GM13977 (cell line): ENCODE results near the gene JADE2.

Source experiments
- DNase-seq: peaks from one replicate; pipeline ENCODE4 v3.0.0; 2012; ENCODE audit warnings: low spot score
- in situ Hi-C: fragments of 300-500 bp; cut with MboI; formaldehyde crosslinking; loops from one replicate; pipeline ENCODE4 v1.12.0; 2022; ENCODE audit warnings: low sequenced_read_pairs, low pct_unique_long_range_greater_than_20kb, mixed read lengths, inconsistent platforms; ENCODE audit not compliant: unreplicated experiment
- TF ChIP-seq, protein P1 (sequence below): IDR thresholded peaks from 2 replicates; pipeline ENCODE4 v1.5.1; 2012; ENCODE audit warnings: mild to moderate bottlenecking, control low read depth; ENCODE audit not compliant: insufficient read depth; ENCODE audit errors: extremely low read depth, missing control alignments

JADE2 gene

GRCh38 chr5:134580001-134580460 lies 54.6 kb downstream of the JADE2 start:
- TF ChIP-seq, protein P1, sequence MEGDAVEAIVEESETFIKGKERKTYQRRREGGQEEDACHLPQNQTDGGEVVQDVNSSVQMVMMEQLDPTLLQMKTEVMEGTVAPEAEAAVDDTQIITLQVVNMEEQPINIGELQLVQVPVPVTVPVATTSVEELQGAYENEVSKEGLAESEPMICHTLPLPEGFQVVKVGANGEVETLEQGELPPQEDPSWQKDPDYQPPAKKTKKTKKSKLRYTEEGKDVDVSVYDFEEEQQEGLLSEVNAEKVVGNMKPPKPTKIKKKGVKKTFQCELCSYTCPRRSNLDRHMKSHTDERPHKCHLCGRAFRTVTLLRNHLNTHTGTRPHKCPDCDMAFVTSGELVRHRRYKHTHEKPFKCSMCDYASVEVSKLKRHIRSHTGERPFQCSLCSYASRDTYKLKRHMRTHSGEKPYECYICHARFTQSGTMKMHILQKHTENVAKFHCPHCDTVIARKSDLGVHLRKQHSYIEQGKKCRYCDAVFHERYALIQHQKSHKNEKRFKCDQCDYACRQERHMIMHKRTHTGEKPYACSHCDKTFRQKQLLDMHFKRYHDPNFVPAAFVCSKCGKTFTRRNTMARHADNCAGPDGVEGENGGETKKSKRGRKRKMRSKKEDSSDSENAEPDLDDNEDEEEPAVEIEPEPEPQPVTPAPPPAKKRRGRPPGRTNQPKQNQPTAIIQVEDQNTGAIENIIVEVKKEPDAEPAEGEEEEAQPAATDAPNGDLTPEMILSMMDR = no peak
- DNase-seq = no peak
- in situ Hi-C loops = loop anchor here (10.0 kb wide), 1 partner anchor 395 kb away; no protein-coding TSS in a partner anchor

GRCh38 chr5:134581241-134581981 lies 55.9 kb downstream of the JADE2 start:
- no peak for DNase-seq
- TF ChIP-seq, protein P1 = no peak
- in situ Hi-C loops = loop anchor here (10.0 kb wide), 1 partner anchor 397 kb away; no protein-coding TSS in a partner anchor

- DNase-seq = no peak
- TF ChIP-seq, protein P1 = no peak
- in situ Hi-C loops = loop anchor here (10.0 kb wide), 1 partner anchor 397 kb away; no protein-coding TSS in a partner anchor
Observed at GRCh38 chr5:134582281-134582680, 56.8 kb downstream of the JADE2 start.

- no peak for DNase-seq
- TF ChIP-seq, protein P1 = no peak
- in situ Hi-C loops = loop anchor here (10.0 kb wide), 1 partner anchor 398 kb away; no protein-coding TSS in a partner anchor
Observed at GRCh38 chr5:134582941-134583340, 57.5 kb downstream of the JADE2 start.

DNA sequence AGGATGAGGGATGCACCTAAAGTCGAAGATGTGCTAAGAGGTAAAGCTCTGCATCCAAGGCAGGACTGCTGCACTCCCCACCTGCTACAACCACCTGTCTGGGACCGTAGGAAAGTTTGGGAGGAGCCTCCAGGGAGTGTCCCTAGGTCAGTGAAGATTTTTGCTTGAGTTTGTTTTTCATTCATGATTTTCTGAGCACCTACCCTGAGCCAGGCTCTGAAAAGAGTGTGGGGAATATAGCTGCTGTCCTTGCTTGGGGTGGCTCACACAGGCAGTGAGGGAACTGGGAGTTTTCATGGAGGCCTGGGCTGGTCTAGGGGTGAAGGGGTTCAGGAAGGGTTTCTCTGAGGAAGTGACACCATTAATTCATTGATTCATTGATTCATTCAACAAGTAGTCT lies 58.3 kb downstream of the JADE2 start:
- DNase-seq = no peak
- in situ Hi-C loops = loop anchor here (10.0 kb wide), 1 partner anchor 399 kb away; no protein-coding TSS in a partner anchor
- TF ChIP-seq, protein P1 = no peak

GRCh38 chr5:134584662-134585061 lies 59.2 kb downstream of the JADE2 start:
- in situ Hi-C loops = loop anchor here (10.0 kb wide), 1 partner anchor 400 kb away; no protein-coding TSS in a partner anchor
- TF ChIP-seq, protein P1 = no peak
- no peak for DNase-seq
